Right renal pelvis (tissue), 4 donors: ENCODE data around the gene DNAJC18. TPM values are rescaled to one million over a fixed set of nuclear protein-coding genes. Genes with fewer than 3 reads are reported as not detected.
A peak's percentile ranks its signal among the peaks of the same experiment; 100 is the strongest.
"Not testable (repeated sequence)": the region's sequence is repeated elsewhere in the genome, so short reads cannot be mapped to it uniquely, and the experiment has no call there.

ENCODE experiments used
- DNase-seq, 4 donors: peaks; one replicate each; pipeline ENCODE4 v3.0.0-alpha.2; 2013; ENCODE audit warnings: low read depth in 4 of 4, low spot score in 3 of 4, missing footprints in 1 of 4
- polyA plus RNA-seq, 4 donors: library from polyadenylated mRNA; unstranded; fragments of 120-200 nt; gene quantifications; one replicate each; pipeline ENCODE4 v1.2.1, GENCODE V29; 2013; ENCODE audit not compliant: insufficient read length in 4 of 4

Gene DNAJC18
- 10 to 100 TPM; 27.1 to 36.0 (median 31.5) TPM for polyA plus RNA-seq

- peak; percentile 84 to 85 (median 84) for DNase-seq
Observed at GRCh38 chr5:139439013-139439903, at the start of gene DNAJC18. Gene DNAJC18, minus strand, starts transcription at chr5:139439525. Its CDS starts 80 bp downstream, at chr5:139439445.

- DNase-seq = no peak
Observed at GRCh38 chr5:139488260-139488659, 48.9 kb upstream of the DNAJC18 start.

- no peak for DNase-seq
Observed at GRCh38 chr5:139486201-139486600, 46.9 kb upstream of the DNAJC18 start.

GRCh38 chr5:139482890-139483208 is 43.5 kb upstream of the DNAJC18 start:
- not testable (repeated sequence) for DNase-seq

GRCh38 chr5:139482050-139482889 is 42.9 kb upstream of the DNAJC18 start, which contains the start of gene STING1:
Gene STING1, minus strand, starts transcription at chr5:139482758. Its CDS starts 1,054 bp downstream, at chr5:139481704.
- peak; percentile 55 to 67 (median 62) for DNase-seq

GRCh38 chr5:139481580-139482049 is 42.3 kb upstream of the DNAJC18 start:
- DNase-seq = no peak

GRCh38 chr5:139481122-139481533 is 41.8 kb upstream of the DNAJC18 start:
- DNase-seq = no peak

GRCh38 chr5:139479729-139480128 is 40.4 kb upstream of the DNAJC18 start:
- DNase-seq = not testable (repeated sequence)

- DNase-seq = not testable (repeated sequence)
Observed at GRCh38 chr5:139478657-139479423, 39.5 kb upstream of the DNAJC18 start.

- no peak for DNase-seq
Observed at GRCh38 chr5:139475865-139476617, 36.7 kb upstream of the DNAJC18 start.

- DNase-seq = no peak
Observed at GRCh38 chr5:139474890-139475791, 35.8 kb upstream of the DNAJC18 start.

GRCh38 chr5:139473565-139473964 is 34.2 kb upstream of the DNAJC18 start:
- DNase-seq = no peak

GRCh38 chr5:139473105-139473504 is 33.8 kb upstream of the DNAJC18 start:
- no peak for DNase-seq

- DNase-seq = no peak
Observed at GRCh38 chr5:139472386-139473030, 33.2 kb upstream of the DNAJC18 start.

- no peak for DNase-seq
Observed at GRCh38 chr5:139470821-139471300, 31.5 kb upstream of the DNAJC18 start, which contains the start of gene SMIM33. Gene SMIM33, plus strand, starts transcription at chr5:139471004. Its CDS starts 118 bp downstream, at chr5:139471122.

- no peak for DNase-seq
Observed at GRCh38 chr5:139468421-139468931, 29.2 kb upstream of the DNAJC18 start.

GRCh38 chr5:139462586-139463276 is 23.4 kb upstream of the DNAJC18 start, which contains the start of gene ECSCR:
Gene ECSCR, minus strand, starts transcription at chr5:139462743. Its CDS starts 73 bp downstream, at chr5:139462670.
- no peak for DNase-seq
